PC-3 (cell line): ENCODE measurements around the gene RPS6KA2. TPM values are rescaled to one million over a fixed set of nuclear protein-coding genes. Genes with fewer than 3 reads are reported as not detected.

Source experiments
- ATAC-seq: fragments of 200-7000 bp; cut with Tn5 transposase; 2 replicates; pipeline ENCODE4 v1.9.1; 2020; ENCODE audit warnings: mild to moderate bottlenecking, moderate library complexity
- BruUV-seq: library from RNA; stranded (reverse); fragments of 400-500 nt; replicated peaks from 2 replicates; lab custom pipeline; 2021; lab: Mats Ljungman, UMichigan
- CTCF ChIA-PET: fragments of 300-600 bp; sonication (Branson Sonifier 250); formaldehyde crosslinking; loops from one replicate; lab custom pipeline; 2022; ENCODE audit warnings: antibody characterized with exemption; lab: Charles Lee
- POLR2A ChIA-PET: fragments of 300-600 bp; sonication (Branson Sonifier 250); formaldehyde crosslinking; loops from one replicate; lab custom pipeline; 2022; ENCODE audit warnings: antibody characterized with exemption; ENCODE audit not compliant: unreplicated experiment; lab: Charles Lee
- DNase-seq: peaks from one replicate; pipeline ENCODE4 v3.0.0-alpha.2; 2015
- H2AFZ ChIP-seq: fragments of 300-600 bp; sonication (generic); 2 replicates; pipeline ENCODE4 v1.6.0; 2016; ENCODE audit warnings: antibody characterized with exemption, low read length
- H3F3A ChIP-seq: fragments of 300-600 bp; sonication (generic); one replicate; pipeline ENCODE4 v1.6.0; 2017; ENCODE audit warnings: antibody characterized with exemption, low read length, control low read depth, mild to moderate bottlenecking; ENCODE audit not compliant: unreplicated experiment
- H3K27ac ChIP-seq: fragments of 300-600 bp; sonication (generic); 2 replicates; pipeline ENCODE4 v1.5.1; 2016; ENCODE audit warnings: mild to moderate bottlenecking, low read length
- H3K27me3 ChIP-seq: fragments of 300-600 bp; sonication (generic); 2 replicates; pipeline ENCODE4 v1.6.1; 2016; ENCODE audit warnings: low read length, mixed read lengths
- H3K36me3 ChIP-seq: fragments of 300-600 bp; sonication (generic); 2 replicates; pipeline ENCODE4 v1.6.1; 2016; ENCODE audit warnings: low read depth, mixed run types, low read length, mixed read lengths
- H3K4me1 ChIP-seq: fragments of 300-600 bp; sonication (generic); 2 replicates; pipeline ENCODE4 v1.5.1; 2016; ENCODE audit warnings: low read length; ENCODE audit not compliant: insufficient read depth
- H3K4me2 ChIP-seq: fragments of 300-600 bp; sonication (generic); 2 replicates; pipeline ENCODE4 v1.6.0; 2016; ENCODE audit warnings: low read length
- H3K4me3 ChIP-seq: fragments of 300-600 bp; sonication (generic); 2 replicates; pipeline ENCODE4 v1.5.1; 2016; ENCODE audit warnings: mild to moderate bottlenecking, low read length, mixed read lengths
- H3K79me2 ChIP-seq: fragments of 300-600 bp; sonication (generic); 2 replicates; pipeline ENCODE4 v1.6.1; 2017; ENCODE audit warnings: low read length, mixed read lengths
- H3K9ac ChIP-seq: fragments of 300-600 bp; sonication (generic); 2 replicates; pipeline ENCODE4 v1.6.0; 2016; ENCODE audit warnings: mild to moderate bottlenecking, low read length
- H3K9me2 ChIP-seq: fragments of 300-600 bp; sonication (generic); replicated peaks from 2 replicates; pipeline ENCODE4 v1.6.1; 2016; ENCODE audit warnings: mixed run types, low read length, mixed read lengths
- H3K9me3 ChIP-seq: fragments of 300-600 bp; sonication (generic); 2 replicates; pipeline ENCODE4 v1.6.1; 2016; ENCODE audit warnings: low read length, mixed read lengths
- H4K20me1 ChIP-seq: fragments of 300-600 bp; sonication (generic); 2 replicates; pipeline ENCODE4 v1.6.1; 2016; ENCODE audit warnings: low read length, mixed read lengths
- EZH2 ChIP-seq: fragments of 300-600 bp; sonication (generic); IDR thresholded peaks from one replicate; pipeline ENCODE4 v1.6.1; 2017; ENCODE audit warnings: antibody characterized with exemption, mild to moderate bottlenecking, low read length; ENCODE audit not compliant: unreplicated experiment
- EZH2phosphoT487 ChIP-seq: fragments of 300-600 bp; sonication (generic); IDR thresholded peaks from 2 replicates; pipeline ENCODE4 v1.6.1; 2018; ENCODE audit warnings: mild to moderate bottlenecking, antibody characterized with exemption, low read length, borderline replicate concordance
- intact Hi-C: fragments of 100-400 bp; cut with micrococcal nuclease; formaldehyde crosslinking; loops from 2 replicates; pipeline ENCODE4 v1.9.0; 2023
- total RNA-seq: library from RNA; depleted of rRNA; stranded (reverse); fragments of >200 nt; gene quantifications from 2 replicates; pipeline ENCODE4 v1.2.3, GENCODE V29; 2014
- TF ChIP-seq, protein P1 (sequence below): fragments of 300-600 bp; sonication (generic); conservative IDR thresholded peaks from 2 replicates; pipeline ENCODE4 v1.5.1; 2017; ENCODE audit warnings: antibody characterized with exemption, low read depth, mild to moderate bottlenecking, low read length

Gene RPS6KA2
- total RNA-seq, 1 experiment from 2014 or later: 5.1 TPM

GRCh38 chr6:166561771-166562359 lies 65.2 kb downstream of the RPS6KA2 start:
- CTCF ChIA-PET: no interaction called here
- BruUV-seq: no TSS peak
- no peak for ATAC-seq

GRCh38 chr6:166560222-166560621 lies 66.8 kb downstream of the RPS6KA2 start:
- DNase-seq (no peak), ATAC-seq (no peak)
- no peak overlapping the region for H3K4me2 ChIP-seq
- H3K9me3 ChIP-seq: no peaks in the 10 kb centered on the region
- no peaks in the 10 kb centered on the region for H3K36me3 ChIP-seq
- TF ChIP-seq, protein P1, sequence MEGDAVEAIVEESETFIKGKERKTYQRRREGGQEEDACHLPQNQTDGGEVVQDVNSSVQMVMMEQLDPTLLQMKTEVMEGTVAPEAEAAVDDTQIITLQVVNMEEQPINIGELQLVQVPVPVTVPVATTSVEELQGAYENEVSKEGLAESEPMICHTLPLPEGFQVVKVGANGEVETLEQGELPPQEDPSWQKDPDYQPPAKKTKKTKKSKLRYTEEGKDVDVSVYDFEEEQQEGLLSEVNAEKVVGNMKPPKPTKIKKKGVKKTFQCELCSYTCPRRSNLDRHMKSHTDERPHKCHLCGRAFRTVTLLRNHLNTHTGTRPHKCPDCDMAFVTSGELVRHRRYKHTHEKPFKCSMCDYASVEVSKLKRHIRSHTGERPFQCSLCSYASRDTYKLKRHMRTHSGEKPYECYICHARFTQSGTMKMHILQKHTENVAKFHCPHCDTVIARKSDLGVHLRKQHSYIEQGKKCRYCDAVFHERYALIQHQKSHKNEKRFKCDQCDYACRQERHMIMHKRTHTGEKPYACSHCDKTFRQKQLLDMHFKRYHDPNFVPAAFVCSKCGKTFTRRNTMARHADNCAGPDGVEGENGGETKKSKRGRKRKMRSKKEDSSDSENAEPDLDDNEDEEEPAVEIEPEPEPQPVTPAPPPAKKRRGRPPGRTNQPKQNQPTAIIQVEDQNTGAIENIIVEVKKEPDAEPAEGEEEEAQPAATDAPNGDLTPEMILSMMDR: no peak
- no peak for TF ChIP-seq EZH2
- no peak for TF ChIP-seq EZH2phosphoT487
- no TSS peak for BruUV-seq
- H3F3A ChIP-seq: peaks cover 5% of the 10 kb centered on the region
- H4K20me1 ChIP-seq: no peaks in the 10 kb centered on the region
- ChIA-PET POLR2A (no interaction called here), CTCF (no interaction called here)
- no peaks in the 10 kb centered on the region for H3K9me2 ChIP-seq
- H3K27me3 ChIP-seq: no peaks in the 10 kb centered on the region
- H3K27ac ChIP-seq: no peak overlapping the region
- H3K4me3 ChIP-seq: no peak overlapping the region
- no peak overlapping the region for H3K9ac ChIP-seq
- H2AFZ ChIP-seq: no peak overlapping the region
- H3K79me2 ChIP-seq: no peaks in the 10 kb centered on the region
- intact Hi-C loops: no loop called here
- H3K4me1 ChIP-seq: peaks cover 27% of the 10 kb centered on the region

More at GRCh38 chr6:166561771-166562359, 65.2 kb downstream of the RPS6KA2 start:
- peaks cover 26% of the 10 kb centered on the region for H3K4me1 ChIP-seq
- no peak overlapping the region for H3K27ac ChIP-seq
- H3K9me2 ChIP-seq: no peaks in the 10 kb centered on the region
- no peaks in the 10 kb centered on the region for H3K36me3 ChIP-seq
- no peaks in the 10 kb centered on the region for H3K27me3 ChIP-seq
- no peak overlapping the region for H3K9ac ChIP-seq
- H3F3A ChIP-seq: no peaks in the 10 kb centered on the region
- no peak overlapping the region for H3K4me3 ChIP-seq
- no peaks in the 10 kb centered on the region for H3K9me3 ChIP-seq
- H3K4me2 ChIP-seq: no peak overlapping the region
- DNase-seq: no peak
- intact Hi-C loops: no loop called here
- H2AFZ ChIP-seq: no peak overlapping the region
- H3K79me2 ChIP-seq: no peaks in the 10 kb centered on the region
- POLR2A ChIA-PET: no interaction called here
- no peak for TF ChIP-seq EZH2phosphoT487
- TF ChIP-seq EZH2: no peak
- TF ChIP-seq, protein P1: no peak
- H4K20me1 ChIP-seq: no peaks in the 10 kb centered on the region

DNA sequence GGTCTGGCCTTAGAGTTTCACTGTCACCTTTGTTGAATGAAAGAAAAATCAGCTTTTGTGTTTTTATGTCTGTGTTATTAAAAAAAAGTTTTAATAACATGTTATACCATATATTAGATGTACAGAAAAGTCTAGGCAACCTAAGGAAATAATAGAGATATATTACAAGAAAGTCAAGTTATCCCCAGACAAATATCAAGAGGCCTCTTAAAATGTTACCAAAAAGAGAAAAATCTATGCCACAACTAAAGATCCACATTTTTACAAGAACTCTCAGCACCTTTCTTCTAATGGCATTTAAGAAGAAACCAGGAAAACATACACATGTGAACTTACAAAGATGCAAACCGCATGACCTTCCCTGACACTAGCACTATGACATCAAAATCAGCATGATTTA lies 67.4 kb downstream of the RPS6KA2 start:
- H3K27me3 ChIP-seq: no peaks in the 10 kb centered on the region
- DNase-seq: no peak
- POLR2A ChIA-PET: no interaction called here
- CTCF ChIA-PET: no interaction called here
- no peak overlapping the region for H3K4me2 ChIP-seq
- BruUV-seq: no TSS peak
- no peak overlapping the region for H3K4me3 ChIP-seq
- H3K27ac ChIP-seq: no peak overlapping the region
- no peak overlapping the region for H3K9ac ChIP-seq
- no peak for ATAC-seq
- H3K79me2 ChIP-seq: no peaks in the 10 kb centered on the region
- no peaks in the 10 kb centered on the region for H3K36me3 ChIP-seq
- H3K9me2 ChIP-seq: no peaks in the 10 kb centered on the region
- H4K20me1 ChIP-seq: no peaks in the 10 kb centered on the region
- peaks cover 27% of the 10 kb centered on the region for H3K4me1 ChIP-seq
- H3K9me3 ChIP-seq: no peaks in the 10 kb centered on the region
- TF ChIP-seq, protein P1: no peak
- TF ChIP-seq EZH2phosphoT487 (no peak), EZH2 (no peak)
- H3F3A ChIP-seq: peaks cover 5% of the 10 kb centered on the region
- intact Hi-C loops: loop anchor here (10.0 kb wide), 1 partner anchor 165 kb away; no protein-coding TSS in a partner anchor
- H2AFZ ChIP-seq: no peak overlapping the region
